ENCODE results near the gene ACTL10. TPM values are rescaled to one million over a fixed set of nuclear protein-coding genes. Genes with fewer than 3 reads are reported as not detected.
A peak's percentile ranks its signal among the peaks of the same experiment; 100 is the strongest.

Gene ACTL10
- total RNA-seq, 1 experiment from 2014 or later, result 0.46 TPM

DNA sequence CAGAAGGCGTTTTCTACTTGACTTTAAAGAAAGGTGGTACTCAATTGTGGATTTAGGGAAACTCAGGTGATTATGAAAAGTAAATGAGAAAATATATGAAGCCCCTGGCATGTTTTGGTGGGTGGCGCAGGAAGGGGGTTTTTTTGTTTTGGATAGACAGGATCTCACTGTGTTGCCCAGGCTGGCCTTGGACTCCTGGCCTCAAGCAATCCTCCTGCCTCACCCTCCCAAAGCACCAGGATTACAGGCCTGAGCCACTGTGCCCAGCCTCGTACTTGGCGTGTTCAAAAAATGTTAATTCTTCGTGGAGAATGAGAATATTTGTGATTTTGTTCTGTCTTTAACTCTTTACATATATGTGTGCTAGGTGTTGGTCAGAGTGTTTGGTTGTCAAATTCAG is 36.8 kb upstream of the ACTL10 start:
- H4K20me1 ChIP-seq (ENCODE audit: control insufficient read depth, insufficient read depth, insufficient read length), result no peaks in the 10 kb centered on the region
- peak overlapping the region in 1 of 3 experiments; percentile 66; a peak in 2 of 7 replicates for H3K27ac Mint-ChIP-seq
- WGBS (ENCODE audit: extremely low coverage, insufficient read length, low lambda C conversion rate), result no CpG with 5 or more reads among the region's 5 CpGs

More for the DNA sequence above, 36.8 kb upstream of the ACTL10 start:
- peaks cover 13 to 72% (median 38%) of the 10 kb centered on the region in 3 experiments; a peak in 6 of 7 replicates for H3K36me3 Mint-ChIP-seq (ENCODE audit: insufficient read depth in 1 of 3, low read depth in 3 of 3)
- no peaks in the 10 kb centered on the region for H3K27me3 Mint-ChIP-seq (ENCODE audit: low read depth)
- no peak overlapping the region for H3K9ac ChIP-seq (ENCODE audit: extremely low read depth, insufficient read length, low read length)
- H3K23me2 ChIP-seq (ENCODE audit: insufficient read length, low read depth, low read length, poor library complexity, severe bottlenecking), result no peaks in the 10 kb centered on the region
- no peak overlapping the region for H4K91ac ChIP-seq (ENCODE audit: insufficient read length, low read depth, low read length)
- TF ChIP-seq CTCF (conservative IDR thresholded peaks at IDR 0.05), result no peak
- H2BK15ac ChIP-seq (ENCODE audit: low read depth, low read length), result no peak overlapping the region
- no peak overlapping the region for H4K8ac ChIP-seq (replicated peaks; ENCODE audit: insufficient read length, low read depth, low read length)
- no peak overlapping the region for H2BK20ac ChIP-seq (ENCODE audit: low read depth, low read length, poor library complexity, severe bottlenecking)
- H3K14ac ChIP-seq (ENCODE audit: insufficient read depth, low read length), result no peak overlapping the region; the same call in 1 of the 2 replicates
- H3K79me2 ChIP-seq (ENCODE audit: insufficient read depth, low read length), result no peaks in the 10 kb centered on the region
- H2BK12ac ChIP-seq (ENCODE audit: insufficient read length, low read depth, low read length), result no peak overlapping the region
- H3K4ac ChIP-seq (ENCODE audit: low read depth, low read length), result no peak overlapping the region
- no peaks in the 10 kb centered on the region for H3K27me3 ChIP-seq (ENCODE audit: insufficient read depth, low read length)
- no peak overlapping the region for H2BK120ac ChIP-seq (ENCODE audit: low read depth, low read length, poor library complexity, severe bottlenecking)
- H3K18ac ChIP-seq (ENCODE audit: insufficient read length, low read depth, low read length), result no peak overlapping the region
- no peaks in the 10 kb centered on the region for H3K9me3 ChIP-seq (ENCODE audit: control insufficient read depth, low read depth, low read length)
- H3K4me1 Mint-ChIP-seq, result no peaks in the 10 kb centered on the region
- no peaks in the 10 kb centered on the region for H3K4me1 ChIP-seq (ENCODE audit: insufficient read depth, low read length)
- H4K5ac ChIP-seq (ENCODE audit: insufficient read length, low read depth, low read length), result no peak overlapping the region
- no peak for DNase-seq
- H3K79me1 ChIP-seq (ENCODE audit: insufficient read depth, low read depth, low read length, poor library complexity, severe bottlenecking), result no peaks in the 10 kb centered on the region
- no peak overlapping the region for H3T11ph ChIP-seq (ENCODE audit: low read length)
- H2AFZ ChIP-seq (ENCODE audit: low read length), result no peak overlapping the region
- H3K23ac ChIP-seq (ENCODE audit: insufficient read length, low read depth, low read length), result no peak overlapping the region
- H3K9me3 Mint-ChIP-seq, result no peaks in the 10 kb centered on the region
- no peak overlapping the region for H2BK5ac ChIP-seq (ENCODE audit: insufficient read length, low read length)
- no peak overlapping the region for H3K4me3 Mint-ChIP-seq
- no peak overlapping the region for H2AK5ac ChIP-seq (ENCODE audit: insufficient read length, low read length)
- no peak overlapping the region for H3K4me2 ChIP-seq (ENCODE audit: insufficient read depth, insufficient read length, low read length)
- H3K27ac ChIP-seq (ENCODE audit: insufficient read length, low read depth, low read length), result no peak overlapping the region
- no peak overlapping the region for H3K56ac ChIP-seq (ENCODE audit: insufficient read length, low read depth, low read length)

Data from H9 (cell line).